Measurements from ENCODE around the gene WDR7.

GRCh38 chr18:57059366-57059765 is 408.2 kb downstream of the WDR7 start:
- no peak for TF ChIP-seq ELF4 (IDR thresholded peaks at IDR 0.05)
- no peak for TF ChIP-seq FOXM1 (IDR thresholded peaks at IDR 0.05; ENCODE audit: borderline replicate concordance)
- TF ChIP-seq TARDBP (IDR thresholded peaks at IDR 0.05), result no peak
- no peak for TF ChIP-seq FOXA1 (IDR thresholded peaks at IDR 0.05)
- no peak for TF ChIP-seq LEF1 (IDR thresholded peaks at IDR 0.05; ENCODE audit: borderline replicate concordance)
- no peak for TF ChIP-seq SP1 (IDR thresholded peaks at IDR 0.05)
- TF ChIP-seq NFRKB (IDR thresholded peaks at IDR 0.05), result no peak
- no peak for TF ChIP-seq PKNOX1 (IDR thresholded peaks at IDR 0.05)
- no peak for TF ChIP-seq BHLHE40 (IDR thresholded peaks at IDR 0.05; ENCODE audit: borderline replicate concordance)
- no peak for TF ChIP-seq CTBP1 (IDR thresholded peaks at IDR 0.05; ENCODE audit: borderline replicate concordance)
